Erythroblast (primary cell): ENCODE data around the gene TBC1D1.
A peak's percentile ranks its signal among the peaks of the same experiment; 100 is the strongest.

Experiments used
- DNase-seq, 2 experiments: peaks; one replicate each; lab custom pipeline; 2025; lab: John Stamatoyannopoulos, UW
- GATA1 ChIP-seq: IDR thresholded peaks from 2 replicates; pipeline ENCODE4 v1.6.1; 2011; ENCODE audit warnings: low read depth, mild to moderate bottlenecking, control low read depth, low read length, moderate library complexity
- POLR2A ChIP-seq: IDR thresholded peaks from 2 replicates; pipeline ENCODE4 v1.6.1; 2011; ENCODE audit warnings: mild to moderate bottlenecking, low read length

Gene TBC1D1

DNA sequence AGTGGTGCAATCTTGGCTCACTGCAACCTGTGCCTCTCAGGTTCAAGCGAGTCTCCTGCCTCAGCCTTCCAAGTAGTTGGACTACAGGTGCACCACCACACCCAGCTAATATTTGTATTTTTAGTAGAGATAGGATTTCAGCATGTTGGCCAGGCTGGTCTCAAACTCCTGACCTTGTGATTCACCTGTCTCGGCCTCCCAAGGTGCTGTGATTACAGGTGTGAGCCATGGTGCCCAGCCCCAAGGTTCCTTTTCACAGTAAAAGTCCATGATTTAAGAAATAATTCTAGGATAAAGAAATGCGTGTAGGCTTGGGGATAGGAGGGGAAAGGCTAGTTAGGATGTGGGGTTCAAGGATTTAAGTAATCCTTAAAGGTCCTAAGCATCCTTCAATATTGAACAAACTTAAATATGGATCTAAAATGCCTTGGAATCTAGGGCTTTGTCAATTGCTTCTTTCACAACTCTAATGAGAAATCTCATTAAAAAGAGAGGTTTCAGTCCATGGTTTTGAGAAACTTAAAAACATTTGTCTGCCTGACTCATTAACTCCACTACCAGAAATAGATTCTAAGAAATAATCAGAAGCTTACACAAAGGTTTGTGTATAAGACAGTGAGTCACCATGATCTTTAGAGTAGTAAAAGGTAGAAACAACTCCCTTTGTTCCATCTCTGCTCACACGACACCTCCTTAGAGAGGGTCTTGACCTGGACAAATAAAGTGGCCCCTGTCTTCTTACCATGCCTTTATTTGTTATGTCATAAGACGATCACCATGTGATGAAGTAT is 272.5 kb downstream of the TBC1D1 start:
- TF ChIP-seq POLR2A (no peak), GATA1 (no peak)
- DNase-seq: no peak

DNA sequence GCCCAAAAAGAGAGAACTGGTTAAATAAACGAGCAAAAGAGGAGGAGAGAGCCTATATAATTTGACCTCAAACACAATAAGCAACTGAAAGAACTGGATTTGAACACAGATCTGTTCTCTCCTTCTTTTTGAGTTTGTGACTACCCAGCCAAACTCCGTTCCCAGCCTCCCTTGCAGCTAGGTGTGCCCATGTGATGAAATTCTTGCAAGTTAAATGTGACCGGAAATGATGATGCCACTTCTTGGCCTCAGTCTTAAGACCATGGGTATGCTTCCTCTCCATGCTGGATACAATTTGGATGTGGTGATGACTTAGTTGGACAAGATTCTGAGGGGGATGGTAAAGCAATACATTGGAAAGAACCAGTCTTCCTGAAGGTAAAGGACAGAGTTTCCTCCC is 273.5 kb downstream of the TBC1D1 start:
- DNase-seq: peak in 1 of 2 experiments; percentile 8
- TF ChIP-seq POLR2A (no peak), GATA1 (no peak)

DNA sequence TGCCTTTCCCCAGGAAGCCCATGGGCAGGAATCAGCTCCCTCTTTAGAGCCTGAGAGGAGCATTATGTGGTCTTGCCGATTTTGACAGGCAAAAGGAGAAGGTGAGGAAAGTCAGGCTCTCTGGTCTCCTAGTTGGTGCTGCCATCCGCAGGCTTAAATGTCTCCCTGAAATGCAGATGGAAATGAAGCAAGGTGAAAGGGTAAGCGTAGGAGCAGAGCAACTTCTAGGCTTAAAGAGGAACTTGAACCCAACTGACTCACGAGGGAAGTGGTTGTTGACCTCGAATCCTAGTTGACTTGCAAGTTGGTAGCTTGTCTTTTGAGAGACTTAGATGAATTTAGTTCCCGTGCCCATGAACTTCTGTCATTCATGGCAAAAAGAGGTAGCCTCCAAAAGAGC is 275.2 kb downstream of the TBC1D1 start:
- TF ChIP-seq GATA1: no peak
- no peak for TF ChIP-seq POLR2A
- no peak for DNase-seq

DNA sequence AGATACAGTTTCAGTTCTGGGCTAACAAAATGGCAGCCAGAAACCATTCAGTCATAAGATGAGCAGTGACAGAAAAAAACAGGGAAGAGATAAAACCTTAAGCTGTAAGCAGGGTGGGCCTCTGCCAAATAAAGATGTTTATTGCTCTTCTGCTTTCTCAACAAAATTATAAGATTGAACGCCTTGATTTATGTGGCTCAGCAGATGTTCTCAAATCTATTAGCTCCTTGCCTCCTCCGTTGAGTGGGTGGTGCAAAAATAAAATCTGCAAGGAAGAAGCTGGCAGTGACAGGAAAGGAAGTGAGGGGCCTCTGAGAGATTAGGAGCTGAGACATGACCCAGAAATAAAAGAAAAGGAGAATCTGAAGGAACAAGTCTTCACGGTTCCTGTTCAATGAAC is 275.9 kb downstream of the TBC1D1 start:
- DNase-seq: no peak
- TF ChIP-seq GATA1 (no peak), POLR2A (no peak)

DNA sequence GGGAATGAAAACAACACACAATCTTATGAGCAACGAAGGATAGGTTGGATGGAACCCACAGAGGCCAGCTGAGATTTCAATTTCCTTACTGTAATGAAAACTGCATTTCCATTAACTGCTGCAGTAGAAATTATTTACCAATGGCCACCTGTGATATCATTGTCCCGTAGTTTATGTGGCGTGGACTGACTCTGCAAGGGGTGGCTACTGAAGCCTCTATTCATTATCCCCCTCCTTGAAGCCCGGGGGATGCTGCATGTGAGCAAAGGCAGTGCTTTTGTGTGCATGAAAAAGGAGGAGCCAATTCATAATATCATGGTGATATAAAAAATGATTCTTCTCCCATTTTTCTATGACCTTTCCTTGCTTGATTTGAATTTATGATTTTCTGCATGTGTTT is 277.1 kb downstream of the TBC1D1 start:
- no peak for TF ChIP-seq POLR2A
- no peak for TF ChIP-seq GATA1
- DNase-seq: no peak

DNA sequence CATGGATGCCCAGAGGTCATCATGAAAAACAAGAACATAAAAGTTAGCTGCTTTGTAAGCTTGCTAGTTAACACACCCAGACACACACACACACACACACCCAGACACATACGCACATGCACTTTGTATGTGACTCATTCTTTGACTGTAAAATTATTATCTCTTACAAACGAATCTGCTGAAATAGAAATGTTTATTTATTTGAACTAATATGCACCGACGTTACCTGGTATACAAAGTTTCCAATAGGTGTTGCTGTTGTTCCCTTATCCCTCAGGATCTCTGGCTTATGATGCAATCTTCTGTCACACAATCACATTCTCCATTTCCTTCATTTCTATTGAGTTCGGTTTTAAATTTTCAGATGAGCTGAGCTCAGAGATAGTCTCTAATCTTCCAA is 278.6 kb downstream of the TBC1D1 start:
- TF ChIP-seq GATA1 (no peak), POLR2A (no peak)

DNA sequence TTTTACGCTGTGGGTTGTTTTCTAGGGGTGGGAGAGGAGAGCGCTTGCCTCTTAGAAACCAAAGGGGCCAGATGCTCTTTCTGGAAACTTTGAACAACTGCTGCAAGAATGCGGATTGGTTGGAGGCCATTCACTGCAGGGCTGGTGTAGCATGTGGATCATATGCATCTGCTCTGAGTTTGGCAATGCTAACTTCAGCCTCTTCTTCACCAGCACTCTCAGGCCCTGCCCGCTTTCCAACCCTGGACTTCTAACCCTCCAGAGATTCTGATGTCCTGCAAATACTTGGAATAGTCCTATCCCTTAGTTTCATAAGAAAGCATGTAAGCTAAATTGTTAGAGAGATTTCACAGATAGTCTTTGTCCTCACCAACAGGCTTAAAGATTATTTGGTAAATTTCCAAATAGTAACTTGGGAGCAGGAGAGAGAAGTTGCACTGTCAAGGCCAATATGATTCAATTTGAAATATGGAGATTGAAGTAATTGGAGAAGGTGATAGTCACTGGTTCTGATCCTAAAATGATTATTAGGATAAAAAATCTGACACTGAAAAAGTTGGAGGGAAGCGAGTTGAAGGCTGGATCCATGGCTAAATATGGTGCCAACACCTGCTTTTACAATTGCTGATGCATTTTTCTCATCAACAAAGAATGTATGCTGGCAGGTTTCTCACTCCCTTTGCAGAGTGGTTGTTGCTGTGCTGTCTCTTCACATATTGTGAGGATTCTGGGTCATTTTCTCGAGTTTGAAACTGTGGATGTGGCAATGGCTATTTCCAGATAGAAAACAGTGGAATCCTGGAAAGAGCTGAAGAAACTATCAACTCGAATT is 279.7 kb downstream of the TBC1D1 start:
- no peak for TF ChIP-seq GATA1
- no peak for TF ChIP-seq POLR2A
- no peak for DNase-seq

More for the DNA sequence above, 278.6 kb downstream of the TBC1D1 start:
- DNase-seq: no peak

DNA sequence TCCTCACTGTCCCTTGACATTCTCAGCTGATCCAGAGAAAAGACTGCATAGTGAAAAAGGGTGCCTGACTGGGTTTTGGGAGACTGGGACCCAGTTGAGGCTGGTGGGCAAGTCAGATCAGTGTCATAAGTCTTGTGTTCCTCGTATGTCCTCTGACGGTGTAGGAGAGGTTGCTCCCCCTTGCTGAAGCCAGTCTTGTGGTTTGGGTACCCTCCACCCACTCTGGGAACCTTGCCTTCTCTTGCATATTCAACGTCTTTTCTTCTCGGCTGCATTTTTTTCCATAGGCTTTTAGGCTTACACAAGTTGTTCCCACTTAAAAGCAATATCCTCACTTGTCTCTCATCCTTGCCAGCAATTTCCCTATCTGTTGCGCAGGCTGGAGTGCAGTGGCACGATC is 281.2 kb downstream of the TBC1D1 start:
- no peak for TF ChIP-seq GATA1
- DNase-seq: no peak

DNA sequence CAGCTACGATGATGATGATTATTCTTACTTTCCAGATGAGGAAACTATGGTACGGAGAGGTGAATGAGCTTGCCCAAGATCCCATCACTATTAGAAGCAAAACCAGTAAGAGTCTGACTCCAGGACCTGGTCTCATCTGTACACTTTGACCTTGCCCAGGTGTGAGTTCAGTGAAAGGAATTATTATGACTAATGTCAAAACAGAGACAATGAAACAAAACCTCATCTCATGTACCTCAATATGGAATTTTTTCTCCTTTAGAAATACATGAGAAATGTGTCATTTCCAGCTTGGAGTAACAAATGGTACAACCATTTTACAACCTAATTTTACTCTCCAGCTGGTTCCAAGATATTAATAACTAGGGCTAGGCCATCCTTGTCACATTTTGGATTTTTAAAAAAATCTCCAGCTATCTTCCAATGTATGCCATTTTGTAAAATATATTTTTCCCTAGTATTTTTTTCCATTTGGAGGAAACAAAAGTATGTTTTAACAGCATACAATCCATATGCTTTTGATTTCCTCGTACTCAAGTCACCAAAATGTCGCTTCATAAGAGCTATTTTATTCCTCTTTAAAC is 283.1 kb downstream of the TBC1D1 start:
- TF ChIP-seq GATA1 (no peak), POLR2A (no peak)
- DNase-seq: no peak

DNA sequence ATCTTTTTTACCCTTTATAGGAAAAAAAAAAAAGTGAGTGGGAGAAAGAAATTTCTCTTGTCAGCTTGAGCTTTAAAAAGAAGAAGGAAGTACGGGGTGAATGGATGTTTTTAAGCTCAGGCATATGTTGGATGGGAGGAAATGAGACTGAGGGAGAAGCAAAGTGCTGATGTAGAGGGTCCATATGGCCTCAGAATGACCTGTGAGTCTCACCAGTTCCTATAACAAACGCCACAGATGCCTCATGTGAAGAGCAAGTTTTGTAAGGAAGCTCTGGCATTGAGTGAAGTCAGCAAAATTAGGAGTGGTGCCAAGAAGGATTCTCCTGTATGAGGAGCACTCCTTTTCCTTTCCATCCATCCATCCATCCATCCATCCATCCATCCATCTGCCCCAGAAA is 283.9 kb downstream of the TBC1D1 start:
- DNase-seq: no peak
- TF ChIP-seq GATA1: no peak
- TF ChIP-seq POLR2A: no peak

DNA sequence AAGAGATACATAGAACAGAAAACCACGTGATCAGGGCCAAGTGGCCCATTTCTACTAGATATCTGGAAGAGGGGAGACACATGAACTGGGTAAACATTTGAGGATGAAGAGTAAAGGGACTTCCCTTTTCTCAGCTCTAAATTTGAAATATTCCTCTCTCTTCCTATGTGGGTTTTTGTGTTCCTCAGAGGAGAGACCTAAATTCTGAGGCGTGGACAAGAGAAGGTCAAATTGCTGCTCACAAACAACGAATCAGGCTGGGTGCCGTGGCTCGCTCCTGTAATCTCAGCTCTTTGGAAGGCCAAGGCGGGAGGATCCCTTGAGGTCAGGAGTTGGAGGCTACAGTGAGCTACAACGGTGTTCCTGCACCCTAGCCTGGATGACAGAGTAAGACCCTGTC is 285.3 kb downstream of the TBC1D1 start:
- DNase-seq: no peak
- TF ChIP-seq GATA1 (no peak), POLR2A (no peak)

DNA sequence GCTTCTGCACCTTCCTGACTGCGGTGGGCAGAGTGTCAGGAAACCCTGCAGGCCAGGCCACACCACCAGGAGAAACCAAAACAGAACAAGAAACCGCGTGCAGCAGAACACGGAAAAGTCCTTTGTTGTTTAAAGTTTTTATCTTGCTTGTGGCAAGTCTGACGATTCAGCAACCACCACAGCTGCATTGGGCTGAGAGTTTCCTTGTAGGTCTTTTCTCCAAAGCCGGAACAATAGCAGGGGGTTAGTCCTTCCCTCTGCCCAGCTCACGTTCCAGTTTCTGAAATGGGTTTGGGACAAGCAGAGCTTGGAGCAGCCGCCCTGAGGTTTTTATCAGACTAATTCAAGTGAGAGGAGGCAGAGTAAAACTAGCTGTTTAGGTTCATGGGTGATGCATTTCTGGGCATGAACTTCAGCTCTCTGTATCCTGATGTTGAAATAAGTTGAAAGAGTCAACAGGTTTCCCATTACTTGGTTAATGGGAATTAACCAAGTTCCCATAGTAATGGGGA is 286.2 kb downstream of the TBC1D1 start:
- peak; percentile 38 to 58 for DNase-seq
- no peak for TF ChIP-seq GATA1

DNA sequence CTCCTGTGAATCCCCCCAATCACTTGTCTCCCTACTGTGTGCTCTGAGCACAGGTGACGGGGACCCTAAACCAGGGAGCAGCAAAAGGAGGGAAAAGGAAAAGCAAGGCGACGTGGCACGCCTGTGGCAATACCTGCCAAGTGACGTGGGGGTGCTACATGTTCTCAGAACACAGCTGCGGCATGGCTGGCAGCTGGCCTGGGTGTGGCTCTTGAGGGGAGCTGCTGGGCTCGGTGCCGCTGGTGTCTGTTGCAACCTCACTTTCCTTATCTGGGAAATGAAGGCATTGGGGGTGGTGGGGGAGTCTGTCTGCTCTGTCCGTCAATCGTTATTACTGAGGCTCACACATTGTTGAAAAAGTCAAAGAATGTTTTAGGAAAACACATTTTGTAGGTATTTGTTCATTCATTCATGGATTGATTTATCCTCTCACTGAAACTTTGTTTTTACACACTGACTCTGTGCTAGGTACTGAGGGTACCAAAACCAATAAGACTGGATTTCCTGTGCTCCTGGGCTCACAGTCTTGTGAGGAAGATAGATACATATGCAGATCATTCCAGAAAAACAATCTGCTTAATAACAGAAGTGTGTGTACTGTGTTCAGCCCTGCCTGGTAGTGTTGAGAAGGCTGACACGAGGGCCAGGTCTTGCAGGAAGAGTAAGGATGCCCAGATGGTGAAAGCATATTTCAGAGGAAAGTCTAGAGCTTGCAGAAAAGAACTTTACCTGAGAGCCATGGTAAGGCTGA is 286.9 kb downstream of the TBC1D1 start:
- TF ChIP-seq POLR2A: peak; percentile 38
- TF ChIP-seq GATA1: no peak
- peak; percentile 90 to 92 for DNase-seq
